Epithelial cell of esophagus (primary cell): Measurements from ENCODE around the gene SLC34A1.

Experiments used
- DNase-seq: peaks from one replicate; pipeline ENCODE4 v3.0.0; 2010; ENCODE audit warnings: low read depth
- H3K4me3 ChIP-seq: 2 replicates; pipeline ENCODE4 v1.5.1; 2011; ENCODE audit warnings: mild to moderate bottlenecking, low read length, control low read depth
- CTCF ChIP-seq: IDR thresholded peaks from 2 replicates; pipeline ENCODE4 v1.5.1; 2011; ENCODE audit warnings: low read depth, mild to moderate bottlenecking, low read length, control low read depth, inconsistent platforms; ENCODE audit not compliant: insufficient read depth; ENCODE audit errors: missing control alignments

SLC34A1 gene

GRCh38 chr5:177355162-177355867 is 28.9 kb upstream of the SLC34A1 start:
- no peak for DNase-seq
- no peak overlapping the region for H3K4me3 ChIP-seq
- TF ChIP-seq CTCF: no peak

- DNase-seq: no peak
- H3K4me3 ChIP-seq: no peak overlapping the region
- TF ChIP-seq CTCF: no peak
Measured at GRCh38 chr5:177355868-177356168, 28.4 kb upstream of the SLC34A1 start.

- DNase-seq: no peak
- no peak for TF ChIP-seq CTCF
- H3K4me3 ChIP-seq: no peak overlapping the region
Measured at GRCh38 chr5:177356746-177357145, 27.5 kb upstream of the SLC34A1 start.

GRCh38 chr5:177357146-177357458 is 27.1 kb upstream of the SLC34A1 start:
- no peak overlapping the region for H3K4me3 ChIP-seq
- TF ChIP-seq CTCF: no peak
- DNase-seq: no peak

- peak; percentile 51 for DNase-seq
- TF ChIP-seq CTCF: no peak
- H3K4me3 ChIP-seq: peak within 1 kb of the TSS; percentile 22
Measured at GRCh38 chr5:177357459-177358351, 26.5 kb upstream of the SLC34A1 start, which contains the start of gene RGS14. RGS14 (plus strand) TSS chr5:177357924; CDS start chr5:177358025, 101 bp downstream.

GRCh38 chr5:177358370-177358819 is 25.8 kb upstream of the SLC34A1 start:
- H3K4me3 ChIP-seq: no peak overlapping the region
- TF ChIP-seq CTCF: no peak
- no peak for DNase-seq
